Fibroblast of lung (primary cell): ENCODE measurements around the gene PTGIS. TPM values are rescaled to one million over a fixed set of nuclear protein-coding genes. Genes with fewer than 3 reads are reported as not detected.

ENCODE experiments used
- DNase-seq, 2 donors: peaks; one replicate each; pipeline versions ENCODE4 v3.0.0 to v3.0.0-alpha.2; 2010; ENCODE audit warnings: low read depth in 2 of 2
- H2AFZ ChIP-seq: 2 replicates; pipeline ENCODE4 v1.5.1; 2012; ENCODE audit warnings: low read length, control low read depth, inconsistent platforms
- H3K27ac ChIP-seq: 2 replicates; pipeline ENCODE4 v1.5.1; 2011; ENCODE audit warnings: low read length, control low read depth; ENCODE audit not compliant: insufficient read depth
- H3K27me3 ChIP-seq: 2 replicates; pipeline ENCODE4 v1.5.1; 2011; ENCODE audit warnings: mild to moderate bottlenecking, low read length; ENCODE audit not compliant: control insufficient read depth, insufficient read depth
- H3K36me3 ChIP-seq: 2 replicates; pipeline ENCODE4 v1.5.1; 2011; ENCODE audit warnings: low read length; ENCODE audit not compliant: control insufficient read depth, insufficient read depth
- H3K4me1 ChIP-seq: 2 replicates; pipeline ENCODE4 v1.5.1; 2011; ENCODE audit warnings: low read length; ENCODE audit not compliant: control insufficient read depth, insufficient read depth; ENCODE audit errors: extremely low read depth
- H3K4me2 ChIP-seq: 2 replicates; pipeline ENCODE4 v1.5.1; 2011; ENCODE audit warnings: low read length, control low read depth; ENCODE audit not compliant: insufficient read depth; ENCODE audit errors: extremely low read depth
- H3K4me3 ChIP-seq, 4 experiments: fragments of 200-600 bp in 1 of 4; sonication (generic) in 1 of 4; replicated peaks in 1 of 4; 2 replicates each; pipeline ENCODE4 v1.5.1; 2011 to 2016; ENCODE audit warnings: low read length in 4 of 4, low read depth in 3 of 4, mild to moderate bottlenecking in 3 of 4, control low read depth in 2 of 4, inconsistent platforms in 1 of 4, mixed read lengths in 1 of 4; ENCODE audit not compliant: insufficient read depth in 1 of 4; ENCODE audit errors: control extremely low read depth in 1 of 4
- H3K79me2 ChIP-seq: 2 replicates; pipeline ENCODE4 v1.5.1; 2012; ENCODE audit warnings: mild to moderate bottlenecking, low read length, inconsistent platforms; ENCODE audit not compliant: control insufficient read depth, insufficient read depth
- H3K9ac ChIP-seq: 2 replicates; pipeline ENCODE4 v1.5.1; 2011; ENCODE audit warnings: mild to moderate bottlenecking, low read length, control low read depth; ENCODE audit not compliant: insufficient read depth
- H3K9me3 ChIP-seq: 2 replicates; pipeline ENCODE4 v1.5.1; 2012; ENCODE audit warnings: low read depth, low read length; ENCODE audit not compliant: control insufficient read depth, insufficient read depth
- H4K20me1 ChIP-seq: 2 replicates; pipeline ENCODE4 v1.5.1; 2011; ENCODE audit warnings: low read length; ENCODE audit not compliant: control insufficient read depth, insufficient read depth; ENCODE audit errors: extremely low read depth
- EZH2 ChIP-seq: IDR thresholded peaks from 2 replicates; pipeline ENCODE4 v1.5.1; 2012; ENCODE audit warnings: low read length, control low read depth, mild to moderate bottlenecking; ENCODE audit errors: missing control alignments
- polyA plus RNA-seq, 2 donors: library from polyadenylated mRNA; depleted of rRNA in 1 of 2; stranded (reverse) in 1 of 2; unstranded in 1 of 2; fragments of >200 nt; gene quantifications; 2 replicates each; pipeline ENCODE4 v1.2.1, GENCODE V29; 2011 to 2012; ENCODE audit warnings: missing spikeins in 1 of 2
- total RNA-seq: library from RNA; depleted of rRNA; stranded (reverse); fragments of >200 nt; gene quantifications from 2 replicates; pipeline ENCODE4 v1.2.1, GENCODE V29; 2014
- TF ChIP-seq, protein P1 (sequence below), 2 donors: IDR thresholded peaks in 1 of 2; conservative IDR thresholded peaks in 1 of 2; 1 replicate in 1 of 2; 2 replicates in 1 of 2; pipeline ENCODE4 v1.5.1; 2011 to 2012; ENCODE audit warnings: low read length in 2 of 2, control low read depth in 1 of 2, inconsistent platforms in 1 of 2, low read depth in 1 of 2, mild to moderate bottlenecking in 1 of 2

PTGIS gene
- total and polyA plus RNA-seq, 2 donors (not counting 1 experiment from before 2014, with no cell fraction given) = 6.8 to 41.5 TPM

DNA sequence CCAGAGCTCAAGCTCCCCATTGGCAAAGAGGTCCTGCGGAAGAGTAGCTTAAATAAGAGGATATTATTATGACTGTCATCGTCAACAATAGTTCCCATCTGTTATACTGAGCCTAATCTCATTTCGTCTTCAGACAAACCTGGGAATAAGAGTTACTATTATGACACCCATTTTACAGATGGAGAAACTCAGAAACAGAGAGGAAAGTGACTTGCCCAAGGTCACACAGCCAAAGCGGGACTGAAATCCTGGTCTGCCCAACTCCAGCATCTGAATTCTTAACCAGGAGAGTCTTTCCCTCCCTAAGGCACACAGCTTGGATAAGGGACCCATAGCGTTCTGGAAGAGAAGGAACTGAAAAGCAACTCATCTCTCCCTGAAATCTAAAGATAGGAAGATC, 23.4 kb downstream of the PTGIS start:
- DNase-seq = no peak
- H3K27me3 ChIP-seq = peaks cover 3% of the 10 kb centered on the region
- no peaks in the 10 kb centered on the region for H4K20me1 ChIP-seq
- H3K4me2 ChIP-seq = no peak overlapping the region
- H3K9ac ChIP-seq = no peak overlapping the region
- no peak for TF ChIP-seq EZH2
- TF ChIP-seq, protein P1, sequence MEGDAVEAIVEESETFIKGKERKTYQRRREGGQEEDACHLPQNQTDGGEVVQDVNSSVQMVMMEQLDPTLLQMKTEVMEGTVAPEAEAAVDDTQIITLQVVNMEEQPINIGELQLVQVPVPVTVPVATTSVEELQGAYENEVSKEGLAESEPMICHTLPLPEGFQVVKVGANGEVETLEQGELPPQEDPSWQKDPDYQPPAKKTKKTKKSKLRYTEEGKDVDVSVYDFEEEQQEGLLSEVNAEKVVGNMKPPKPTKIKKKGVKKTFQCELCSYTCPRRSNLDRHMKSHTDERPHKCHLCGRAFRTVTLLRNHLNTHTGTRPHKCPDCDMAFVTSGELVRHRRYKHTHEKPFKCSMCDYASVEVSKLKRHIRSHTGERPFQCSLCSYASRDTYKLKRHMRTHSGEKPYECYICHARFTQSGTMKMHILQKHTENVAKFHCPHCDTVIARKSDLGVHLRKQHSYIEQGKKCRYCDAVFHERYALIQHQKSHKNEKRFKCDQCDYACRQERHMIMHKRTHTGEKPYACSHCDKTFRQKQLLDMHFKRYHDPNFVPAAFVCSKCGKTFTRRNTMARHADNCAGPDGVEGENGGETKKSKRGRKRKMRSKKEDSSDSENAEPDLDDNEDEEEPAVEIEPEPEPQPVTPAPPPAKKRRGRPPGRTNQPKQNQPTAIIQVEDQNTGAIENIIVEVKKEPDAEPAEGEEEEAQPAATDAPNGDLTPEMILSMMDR (conservative IDR thresholded peaks at IDR 0.05 in 1 of 2, IDR thresholded peaks at IDR 0.05 in 1 of 2; ENCODE audit: low read depth in 1 of 2, low read length in 2 of 2) = no peak
- no peaks in the 10 kb centered on the region for H3K36me3 ChIP-seq
- no peak overlapping the region for H3K4me3 ChIP-seq
- H2AFZ ChIP-seq = no peak overlapping the region
- no peaks in the 10 kb centered on the region for H3K9me3 ChIP-seq
- no peaks in the 10 kb centered on the region for H3K79me2 ChIP-seq
- no peaks in the 10 kb centered on the region for H3K4me1 ChIP-seq
- no peak overlapping the region for H3K27ac ChIP-seq

DNA sequence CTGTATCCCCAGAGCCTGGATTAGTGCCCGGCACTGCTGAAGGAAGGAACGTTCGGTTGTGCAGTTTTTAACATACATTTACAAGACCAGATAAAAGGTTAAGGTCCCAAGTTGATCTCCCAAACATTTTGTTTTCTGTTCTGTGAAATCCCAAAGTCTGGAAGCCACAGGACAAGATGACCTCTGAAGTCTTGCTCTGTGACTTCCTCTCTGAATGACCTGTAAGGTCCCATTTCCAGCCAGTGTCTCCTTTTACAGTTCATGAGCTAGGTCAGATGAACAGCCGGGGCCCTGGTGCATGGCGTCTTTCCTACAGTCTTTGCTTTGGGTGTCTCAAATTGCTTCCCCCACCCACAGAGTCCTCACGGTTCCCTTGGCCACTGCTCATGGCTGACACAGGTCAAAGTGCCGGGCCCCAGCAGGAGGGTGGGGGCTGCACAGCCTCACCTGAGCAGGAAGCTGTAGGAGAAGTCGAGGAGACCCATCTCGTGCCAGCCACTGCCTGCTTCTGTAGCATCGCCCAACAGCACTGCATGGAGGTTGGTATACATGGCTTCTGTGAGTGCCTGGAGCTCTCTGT, 24.0 kb downstream of the PTGIS start:
- no peaks in the 10 kb centered on the region for H3K9me3 ChIP-seq
- H3K4me2 ChIP-seq = no peak overlapping the region
- H3K27me3 ChIP-seq = peaks cover 3% of the 10 kb centered on the region
- no peak overlapping the region for H2AFZ ChIP-seq
- no peak overlapping the region for H3K9ac ChIP-seq
- H3K36me3 ChIP-seq = no peaks in the 10 kb centered on the region
- no peaks in the 10 kb centered on the region for H3K4me1 ChIP-seq
- no peaks in the 10 kb centered on the region for H3K79me2 ChIP-seq
- TF ChIP-seq, protein P1 (conservative IDR thresholded peaks at IDR 0.05 in 1 of 2, IDR thresholded peaks at IDR 0.05 in 1 of 2; ENCODE audit: low read depth in 1 of 2, low read length in 2 of 2) = no peak
- TF ChIP-seq EZH2 = no peak
- H3K4me3 ChIP-seq = no peak overlapping the region
- no peaks in the 10 kb centered on the region for H4K20me1 ChIP-seq
- H3K27ac ChIP-seq = no peak overlapping the region
- DNase-seq = no peak

DNA sequence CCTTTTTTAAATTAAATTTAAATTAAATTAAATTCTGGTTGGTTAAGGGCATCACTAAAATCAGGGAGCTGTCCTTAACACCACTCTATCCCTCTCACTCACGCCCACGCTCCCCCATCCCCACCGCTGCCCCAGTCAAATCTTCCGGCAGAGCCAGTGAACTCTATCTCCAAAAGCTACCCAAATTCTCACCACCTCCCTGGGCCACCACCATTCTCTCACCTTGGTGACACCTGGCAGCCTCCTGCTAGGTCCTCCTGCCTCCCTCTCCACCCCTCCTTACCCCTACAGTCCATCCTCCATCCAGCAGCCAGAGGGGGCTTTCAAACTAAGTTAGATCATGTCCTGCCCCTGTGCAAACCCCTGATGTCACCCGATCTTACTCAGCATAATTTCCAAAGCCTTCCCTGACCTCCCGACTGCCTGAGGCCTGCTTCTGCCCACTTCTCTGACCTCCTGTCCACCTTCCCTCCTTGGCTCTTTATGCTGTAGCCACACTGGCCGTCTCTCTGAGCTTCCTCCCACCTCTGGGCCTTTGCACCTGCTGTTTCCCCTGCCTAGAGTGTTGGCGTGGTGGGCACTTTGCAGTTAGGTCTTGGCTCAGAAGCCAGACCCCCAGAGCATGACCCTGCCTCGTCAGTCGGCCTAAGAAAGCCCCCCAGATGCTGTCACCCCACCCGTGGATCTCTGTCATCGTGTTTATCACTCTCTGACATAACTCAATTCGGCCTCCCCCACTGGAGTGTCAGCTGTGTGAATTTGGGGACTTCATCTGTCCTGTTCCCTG, 24.7 kb downstream of the PTGIS start:
- DNase-seq = no peak
- Histone ChIP-seq H4K20me1 (no peaks in the 10 kb centered on the region), H3K36me3 (no peaks in the 10 kb centered on the region), H3K79me2 (no peaks in the 10 kb centered on the region), H3K27me3 (no peaks in the 10 kb centered on the region), H3K27ac (no peak overlapping the region), H3K9me3 (no peaks in the 10 kb centered on the region), H3K9ac (no peak overlapping the region), H3K4me1 (no peaks in the 10 kb centered on the region), H3K4me2 (no peak overlapping the region), H3K4me3 (no peak overlapping the region), H2AFZ (no peak overlapping the region)
- no peak for TF ChIP-seq EZH2
